Gastroesophageal sphincter (tissue), 4 donors: ENCODE data around the gene C6. TPM values are rescaled to one million over a fixed set of nuclear protein-coding genes. Genes with fewer than 3 reads are reported as not detected.

Experiments used
- ATAC-seq: fragments of 150-250 bp; one replicate; pipeline ENCODE4 v1.9.1; 2016; ENCODE audit warnings: mild to moderate bottlenecking, moderate library complexity
- H3K27ac ChIP-seq, 4 donors: fragments of 200-600 bp; sonication (generic) in 3 of 4; 1 replicate in 3 of 4; 2 replicates in 1 of 4; pipeline ENCODE4 v1.5.1; 2016 to 2019
- H3K27me3 ChIP-seq: fragments of 200-600 bp; sonication (generic); one replicate; pipeline ENCODE4 v1.5.1; 2019
- H3K36me3 ChIP-seq, 2 donors: fragments of 200-600 bp; sonication (generic); one replicate each; pipeline ENCODE4 v1.5.1; 2019; ENCODE audit warnings: control low read depth in 1 of 2
- H3K4me1 ChIP-seq, 3 donors: fragments of 200-600 bp; sonication (generic); 1 replicate in 2 of 3; 2 replicates in 1 of 3; pipeline ENCODE4 v1.5.1; 2016 to 2019; ENCODE audit warnings: control low read depth in 2 of 3
- H3K4me3 ChIP-seq, 2 donors: fragments of 200-600 bp; sonication (generic); one replicate each; pipeline ENCODE4 v1.5.1; 2019; ENCODE audit warnings: mild to moderate bottlenecking in 1 of 2, moderate library complexity in 1 of 2
- H3K9me3 ChIP-seq, 3 donors: fragments of 200-600 bp; sonication (generic); one replicate each; pipeline ENCODE4 v1.5.1; 2017 to 2019; ENCODE audit warnings: control low read depth in 2 of 3
- CTCF ChIP-seq, 4 experiments: fragments of 200-600 bp in 2 of 4; fragments of 450-650 bp in 2 of 4; sonication (generic) in 1 of 4; IDR thresholded peaks; one replicate each; pipeline ENCODE4 v1.5.1; 2017 to 2019; ENCODE audit warnings: antibody characterized with exemption in 4 of 4, mild to moderate bottlenecking in 2 of 4, moderate library complexity in 2 of 4
- EP300 ChIP-seq: sonication (generic); formaldehyde crosslinking; IDR thresholded peaks from one replicate; pipeline ENCODE4 v1.6.1; 2017; ENCODE audit warnings: antibody characterized with exemption, mild to moderate bottlenecking
- POLR2A ChIP-seq, 2 donors: fragments of 450-650 bp; IDR thresholded peaks; one replicate each; pipeline ENCODE4 v1.6.1; 2017; ENCODE audit warnings: antibody characterized with exemption in 2 of 2, mild to moderate bottlenecking in 2 of 2, moderate library complexity in 1 of 2
- POLR2AphosphoS5 ChIP-seq: sonication (generic); formaldehyde crosslinking; IDR thresholded peaks from one replicate; pipeline ENCODE4 v1.6.1; 2017; ENCODE audit warnings: antibody characterized with exemption
- WGBS, 2 donors: methylation state at CpG; one replicate each; pipeline ENCODE4 v1.1.5; 2018; ENCODE audit warnings: low coverage in 1 of 2; 5-methylcytosine and 5-hydroxymethylcytosine counted together
- total RNA-seq, 4 donors: library from RNA; depleted of rRNA; stranded (reverse); fragments of >200 nt; gene quantifications; one replicate each; pipeline ENCODE4 v1.1.0, GENCODE V29; 2016

Gene C6
- total RNA-seq: 1 to 10 TPM; 1.7 to 9.2 (median 3.5) TPM

GRCh38 chr5:41213340-41213739 is at the start of gene C6:
C6 (minus strand) TSS chr5:41213532; CDS start chr5:41203230, 10,302 bp downstream.
- Histone ChIP-seq H3K27me3 (no peaks in the 10 kb centered on the region), H3K36me3 (no peaks in the 10 kb centered on the region), H3K27ac (no peak within 1 kb of the TSS), H3K4me3 (no peak within 1 kb of the TSS), H3K9me3 (peaks cover 0 to 4% (median 0%) of the 10 kb centered on the region in 3 donors), H3K4me1 (no peaks in the 10 kb centered on the region)
- 38 to 56% methylated on average over 1 of the region's 1 CpG for WGBS, 2 donors
- no peak for ATAC-seq
- TF ChIP-seq EP300: no peak
- no peak for TF ChIP-seq CTCF (IDR thresholded peaks at IDR 0.05)

DNA sequence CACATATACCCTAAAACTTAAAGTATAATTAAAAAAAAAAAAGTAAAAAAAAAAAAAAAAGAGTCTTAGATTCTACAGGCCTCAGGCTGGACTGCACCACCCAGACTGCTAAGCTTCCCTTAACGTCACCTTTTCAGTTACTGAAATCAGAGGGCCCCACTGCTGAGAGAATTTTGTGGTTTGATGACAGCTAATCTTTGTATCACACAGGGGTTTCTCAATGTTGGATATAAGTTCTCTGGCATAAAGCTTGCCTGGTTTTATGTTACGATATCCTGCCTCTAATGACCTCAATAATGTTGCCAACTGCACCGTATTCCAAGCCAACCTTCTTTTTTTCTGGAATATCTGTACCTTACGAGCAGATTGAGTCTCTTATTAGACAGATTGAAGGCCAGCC is 43.1 kb upstream of the C6 start:
- TF ChIP-seq POLR2AphosphoS5 (no peak), EP300 (no peak), CTCF (IDR thresholded peaks at IDR 0.05) (no peak)
- Histone ChIP-seq H3K36me3 (no peaks in the 10 kb centered on the region), H3K4me3 (no peak overlapping the region), H3K27ac (no peak overlapping the region), H3K9me3 (no peaks in the 10 kb centered on the region), H3K27me3 (no peaks in the 10 kb centered on the region), H3K4me1 (no peaks in the 10 kb centered on the region)
- 91 to 94% methylated on average over 4 of the region's 4 CpGs for WGBS, 2 donors
- ATAC-seq: no peak

GRCh38 chr5:41253109-41253508 is 39.8 kb upstream of the C6 start:
- H3K4me3 ChIP-seq: no peak overlapping the region
- no peaks in the 10 kb centered on the region for H3K36me3 ChIP-seq
- TF ChIP-seq POLR2AphosphoS5: no peak
- TF ChIP-seq POLR2A (IDR thresholded peaks at IDR 0.05): no peak
- TF ChIP-seq EP300: no peak
- no peak for ATAC-seq
- H3K9me3 ChIP-seq: no peaks in the 10 kb centered on the region
- no peak overlapping the region for H3K27ac ChIP-seq
- no peaks in the 10 kb centered on the region for H3K27me3 ChIP-seq
- no peaks in the 10 kb centered on the region for H3K4me1 ChIP-seq

DNA sequence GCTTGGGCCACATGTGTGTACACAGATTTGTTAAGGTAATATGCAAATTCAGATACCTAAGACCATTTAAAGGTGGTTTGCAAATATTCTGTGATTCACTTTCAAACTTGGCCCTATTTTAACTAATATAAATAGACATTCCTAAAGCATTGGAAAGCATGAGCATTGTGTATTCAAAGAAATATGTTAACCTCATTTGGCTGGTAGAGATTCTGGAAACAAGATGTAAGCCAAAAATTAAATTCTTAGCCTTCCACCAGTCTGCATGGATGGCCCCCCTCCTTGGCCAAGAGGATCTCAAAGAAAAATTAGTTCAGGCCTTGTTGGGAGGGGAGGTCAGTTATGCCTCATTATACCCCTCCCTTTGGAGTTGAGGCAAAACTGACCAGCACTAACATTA is 38.7 kb upstream of the C6 start:
- H3K4me3 ChIP-seq: no peak overlapping the region
- H3K9me3 ChIP-seq: no peaks in the 10 kb centered on the region
- no peaks in the 10 kb centered on the region for H3K4me1 ChIP-seq
- H3K27me3 ChIP-seq: no peaks in the 10 kb centered on the region
- H3K36me3 ChIP-seq: no peaks in the 10 kb centered on the region
- H3K27ac ChIP-seq: no peak overlapping the region
- TF ChIP-seq POLR2AphosphoS5 (no peak), CTCF (IDR thresholded peaks at IDR 0.05) (no peak), EP300 (no peak), POLR2A (IDR thresholded peaks at IDR 0.05) (no peak)
- ATAC-seq: no peak

GRCh38 chr5:41250351-41250987 is 37.1 kb upstream of the C6 start:
- no peaks in the 10 kb centered on the region for H3K9me3 ChIP-seq
- no peak overlapping the region for H3K27ac ChIP-seq
- H3K4me1 ChIP-seq: peaks cover 0 to 2% (median 0%) of the 10 kb centered on the region in 3 donors
- no peaks in the 10 kb centered on the region for H3K27me3 ChIP-seq
- ATAC-seq: no peak
- WGBS, 2 donors: 50 to 91% methylated on average over 2 of the region's 2 CpGs
- no peak overlapping the region for H3K4me3 ChIP-seq
- TF ChIP-seq POLR2A (IDR thresholded peaks at IDR 0.05): no peak
- no peak for TF ChIP-seq EP300
- no peak for TF ChIP-seq POLR2AphosphoS5
- TF ChIP-seq CTCF (IDR thresholded peaks at IDR 0.05): no peak
- H3K36me3 ChIP-seq: no peaks in the 10 kb centered on the region
